Right ventricle myocardium inferior (tissue), 1 donor: ENCODE results near the gene ANKRD45. TPM values are rescaled to one million over a fixed set of nuclear protein-coding genes. Genes with fewer than 3 reads are reported as not detected.
"Not testable (repeated sequence)": the region's sequence is repeated elsewhere in the genome, so short reads cannot be mapped to it uniquely, and the experiment has no call there.

ENCODE experiments used
- ATAC-seq: fragments of 200-7000 bp; cut with Tn5 transposase; one replicate; pipeline ENCODE4 v1.9.1; 2020; ENCODE audit warnings: mild to moderate bottlenecking, moderate library complexity
- DNase-seq: peaks from one replicate; pipeline ENCODE4 v3.0.0; 2021; ENCODE audit errors: missing footprints
- intact Hi-C: fragments of 100-400 bp; cut with DNase I; formaldehyde crosslinking; loops from one replicate; pipeline ENCODE4 v1.11.0; 2022
- long read RNA-seq: library from polyadenylated mRNA; unstranded; transcript quantifications from one replicate; pipeline ENCODE4 v2.0.0, GENCODE V29; 2021
- total RNA-seq: library from RNA; stranded (reverse); fragmentation: NEBNext Ultra II Directional; extraction: Animal tissue kit (Norgen Biotek cat#: 25700); gene quantifications from one replicate; pipeline ENCODE4 v1.2.1, GENCODE V29; 2021
- donor health status: DM: no; HTN: yes; CAD: no; lungs with severe emphysema.

Gene ANKRD45
- 0.16 TPM for total RNA-seq
- long read RNA-seq: 0 reads

- ATAC-seq (no peak), DNase-seq (peak; percentile 60)
- intact Hi-C loops: no loop called here
These were observed at the start of gene ANKRD45 for GRCh38 chr1:173669491-173669941. Gene ANKRD45 (minus strand): TSS chr1:173669851. CDS start chr1:173659418, 10,433 bp downstream.

- DNase-seq (no peak), ATAC-seq (no peak)
- intact Hi-C loops: no loop called here
These were observed 47.6 kb upstream of the ANKRD45 start for GRCh38 chr1:173717238-173717637.

- DNase-seq: no peak
- intact Hi-C loops: loop anchor here (2.0 kb wide), 2 partner anchors 239 to 285 kb away; partner anchors contain the start of gene PRDX6
- no peak for ATAC-seq
These were observed 45.8 kb upstream of the ANKRD45 start for GRCh38 chr1:173715538-173715844.

GRCh38 chr1:173714759-173715537, 45.3 kb upstream of the ANKRD45 start, which contains the start of gene KLHL20:
Gene KLHL20 (plus strand): TSS chr1:173714981. CDS start chr1:173716044, 1,063 bp downstream.
- DNase-seq: peak; percentile 82
- intact Hi-C loops: loop anchor here (2.0 kb wide), 2 partner anchors 238 to 284 kb away; partner anchors contain the start of gene PRDX6
- peak; percentile 98 for ATAC-seq

- intact Hi-C loops: loop anchor here (2.0 kb wide), 2 partner anchors 238 to 284 kb away; partner anchors contain the start of gene PRDX6
- ATAC-seq: no peak
These were observed 44.7 kb upstream of the ANKRD45 start for GRCh38 chr1:173714441-173714758.

GRCh38 chr1:173708787-173709186, 39.1 kb upstream of the ANKRD45 start:
- no peak for DNase-seq
- ATAC-seq: no peak
- intact Hi-C loops: no loop called here

More at GRCh38 chr1:173714441-173714758, 44.7 kb upstream of the ANKRD45 start:
- no peak for DNase-seq

GRCh38 chr1:173705117-173705516, 35.5 kb upstream of the ANKRD45 start:
- no peak for DNase-seq
- ATAC-seq: no peak
- intact Hi-C loops: no loop called here

GRCh38 chr1:173702736-173703135, 33.1 kb upstream of the ANKRD45 start:
- ATAC-seq: no peak
- intact Hi-C loops: no loop called here
- no peak for DNase-seq

GRCh38 chr1:173701299-173701698, 31.6 kb upstream of the ANKRD45 start:
- DNase-seq, ATAC-seq, intact Hi-C loops: not testable (repeated sequence)

GRCh38 chr1:173693238-173693637, 23.6 kb upstream of the ANKRD45 start:
- intact Hi-C loops: no loop called here
- DNase-seq: no peak
- ATAC-seq: no peak

- intact Hi-C loops: no loop called here
- ATAC-seq: no peak
- no peak for DNase-seq
These were observed 18.6 kb upstream of the ANKRD45 start for GRCh38 chr1:173688300-173688699.

- intact Hi-C loops, DNase-seq, ATAC-seq: not testable (repeated sequence)
These were observed 15.5 kb upstream of the ANKRD45 start for GRCh38 chr1:173685121-173685520.

GRCh38 chr1:173683838-173684237, 14.2 kb upstream of the ANKRD45 start:
- intact Hi-C loops, ATAC-seq, DNase-seq: not testable (repeated sequence)

GRCh38 chr1:173682184-173682583, 12.5 kb upstream of the ANKRD45 start:
- ATAC-seq (no peak), DNase-seq (no peak)
- intact Hi-C loops: no loop called here

- DNase-seq, intact Hi-C loops, ATAC-seq: not testable (repeated sequence)
These were observed 10.5 kb upstream of the ANKRD45 start for GRCh38 chr1:173680152-173680551.

GRCh38 chr1:173674496-173674895, 4.8 kb upstream of the ANKRD45 start:
- DNase-seq, ATAC-seq, intact Hi-C loops: not testable (repeated sequence)

- no peak for ATAC-seq
- no peak for DNase-seq
- intact Hi-C loops: no loop called here
These were observed 3.0 kb downstream of the ANKRD45 start for GRCh38 chr1:173666646-173667045.

- ATAC-seq (no peak), DNase-seq (no peak)
- intact Hi-C loops: no loop called here
These were observed 6.5 kb downstream of the ANKRD45 start for GRCh38 chr1:173663159-173663558.

GRCh38 chr1:173661763-173662162, 7.9 kb downstream of the ANKRD45 start:
- intact Hi-C loops: no loop called here
- no peak for DNase-seq
- ATAC-seq: no peak

GRCh38 chr1:173661271-173661670, 8.4 kb downstream of the ANKRD45 start:
- ATAC-seq: no peak
- intact Hi-C loops: no loop called here
- DNase-seq: no peak
